Spleen (tissue), 11 donors: ENCODE data around the gene RHOBTB1. TPM values are rescaled to one million over a fixed set of nuclear protein-coding genes. Genes with fewer than 3 reads are reported as not detected.

Experiments
- DNase-seq: peaks from one replicate; pipeline ENCODE4 v3.0.0-alpha.2; 2020
- H3K27ac ChIP-seq, 8 donors: fragments of 200-600 bp; sonication (generic) in 7 of 8; 1 replicate in 4 of 8; 2 replicates in 4 of 8; pipeline versions ENCODE4 v1.5.0 to v1.8.0; 2016 to 2021; ENCODE audit warnings: inconsistent platforms in 4 of 8, mild to moderate bottlenecking in 4 of 8, moderate library complexity in 1 of 8
- H3K27me3 ChIP-seq, 7 donors: fragments of 200-600 bp; sonication (generic) in 6 of 7; replicated peaks in 1 of 7; 1 replicate in 4 of 7; 2 replicates in 3 of 7; pipeline versions ENCODE4 v1.5.0 to v1.8.0; 2016 to 2021; ENCODE audit warnings: inconsistent platforms in 3 of 7, mild to moderate bottlenecking in 1 of 7
- H3K36me3 ChIP-seq, 6 donors: fragments of 200-600 bp; sonication (generic) in 5 of 6; 1 replicate in 4 of 6; 2 replicates in 2 of 6; pipeline versions ENCODE4 v1.5.0 to v1.8.0; 2016 to 2021; ENCODE audit warnings: inconsistent platforms in 2 of 6
- H3K4me1 ChIP-seq, 6 donors: fragments of 200-600 bp; sonication (generic) in 5 of 6; 1 replicate in 3 of 6; 2 replicates in 3 of 6; pipeline versions ENCODE4 v1.5.0 to v1.8.0; 2016 to 2021; ENCODE audit warnings: inconsistent platforms in 3 of 6
- H3K4me3 ChIP-seq, 8 donors: fragments of 200-600 bp; sonication (generic) in 7 of 8; 1 replicate in 4 of 8; 2 replicates in 4 of 8; pipeline versions ENCODE4 v1.5.0 to v1.8.0; 2016 to 2021; ENCODE audit warnings: inconsistent platforms in 4 of 8, mild to moderate bottlenecking in 4 of 8, moderate library complexity in 2 of 8
- H3K9me3 ChIP-seq, 8 donors: fragments of 200-600 bp; sonication (generic) in 7 of 8; 1 replicate in 4 of 8; 2 replicates in 4 of 8; pipeline versions ENCODE4 v1.5.0 to v1.8.0; 2016 to 2021; ENCODE audit warnings: inconsistent platforms in 4 of 8
- POLR2A ChIP-seq, 3 donors: fragments of 450-650 bp; IDR thresholded peaks; one replicate each; pipeline ENCODE4 v1.5.1; 2017; ENCODE audit warnings: antibody characterized with exemption in 3 of 3, mild to moderate bottlenecking in 1 of 3
- POLR2AphosphoS5 ChIP-seq, 3 donors: sonication (generic); formaldehyde crosslinking; IDR thresholded peaks; one replicate each; pipeline ENCODE4 v1.5.1; 2017; ENCODE audit warnings: antibody characterized with exemption in 3 of 3
- WGBS, 5 donors: extraction: QIAGEN DNeasy Blood & Tissue Kit in 3 of 5; methylation state at CpG; one replicate each; pipeline versions ENCODE4 v1.1.5 to v1.1.7; 2013 to 2018; 5-methylcytosine and 5-hydroxymethylcytosine counted together
- intact Hi-C: fragments of 100-400 bp; cut with DNase I; formaldehyde crosslinking; loops from one replicate; pipeline ENCODE4 v1.15.0; 2023; ENCODE audit warnings: low total_unique reads
- polyA plus RNA-seq, 3 donors: library from polyadenylated mRNA; stranded (reverse); fragments of 200-250 nt; gene quantifications; one replicate each; pipeline ENCODE4 v1.2.1, GENCODE V29; 2013
- total RNA-seq, 7 donors: library from RNA; depleted of rRNA in 3 of 7; stranded (reverse); fragments of >200 nt in 3 of 7; fragmentation: NEBNext Ultra II Directional in 4 of 7; extraction: Animal tissue kit (Norgen Biotek cat#: 25700) in 4 of 7; gene quantifications; one replicate each; pipeline versions ENCODE4 v1.1.0 to v1.2.1, GENCODE V29; 2016 to 2021
- TF ChIP-seq, protein P1 (sequence below), 11 experiments: fragments of 200-600 bp in 7 of 11; fragments of 450-650 bp in 4 of 11; sonication (generic) in 4 of 11; IDR thresholded peaks in 8 of 11; conservative IDR thresholded peaks in 3 of 11; 1 replicate in 7 of 11; 2 replicates in 4 of 11; pipeline versions ENCODE4 v1.4.0 to v1.8.0; 2016 to 2021; ENCODE audit warnings: antibody characterized with exemption in 11 of 11, inconsistent platforms in 4 of 11, mild to moderate bottlenecking in 1 of 11
- donor health status: healthy with polysubstance abuse.
- donor health status: DM: no; HTN: no; CAD: no; lungs with moderate emphysema.
- donor health status: DM: no; HTN: no; CAD: no.
- donor health status: Bipolar disorder and iron deficiency.
- donor health status: healthy.
- donor health status: DM: no; HTN: no; CAD: no.
- donor health status: DM: yes; HTN: yes; CAD: no.

The RHOBTB1 gene
- total and polyA plus RNA-seq, 10 donors = 4.9 to 49.2 (median 20.6) TPM

DNA sequence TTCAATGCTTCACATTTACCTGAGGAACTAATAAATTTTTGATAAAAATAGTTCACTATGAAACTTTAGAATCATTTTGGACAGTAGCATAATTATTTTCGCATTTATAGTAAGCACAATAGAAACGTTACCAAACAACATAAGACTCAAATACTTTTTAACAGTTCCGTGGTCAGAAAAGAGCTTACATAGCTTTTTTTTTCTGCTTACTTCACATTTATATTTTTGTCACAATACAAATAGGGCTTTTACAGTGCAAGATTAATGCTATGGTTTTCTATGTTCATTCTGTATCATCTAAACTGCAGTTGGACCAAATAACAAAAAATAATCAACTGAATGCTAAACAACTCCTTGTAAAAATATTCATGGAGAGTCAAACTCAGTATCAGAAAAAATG lies 26.5 kb upstream of the RHOBTB1 start:
- Histone ChIP-seq H3K27me3 (no peaks in the 10 kb centered on the region), H3K9me3 (no peaks in the 10 kb centered on the region), H3K4me1 (no peaks in the 10 kb centered on the region), H3K4me3 (no peak overlapping the region), H3K36me3 (no peaks in the 10 kb centered on the region), H3K27ac (no peak overlapping the region)
- WGBS, 5 donors = 76 to 88% (median 85%) methylated on average over 3 of the region's 3 CpGs
- no peak for DNase-seq
- TF ChIP-seq POLR2AphosphoS5 (IDR thresholded peaks at IDR 0.05) = no peak
- TF ChIP-seq POLR2A (IDR thresholded peaks at IDR 0.05) = no peak
- TF ChIP-seq, protein P1, sequence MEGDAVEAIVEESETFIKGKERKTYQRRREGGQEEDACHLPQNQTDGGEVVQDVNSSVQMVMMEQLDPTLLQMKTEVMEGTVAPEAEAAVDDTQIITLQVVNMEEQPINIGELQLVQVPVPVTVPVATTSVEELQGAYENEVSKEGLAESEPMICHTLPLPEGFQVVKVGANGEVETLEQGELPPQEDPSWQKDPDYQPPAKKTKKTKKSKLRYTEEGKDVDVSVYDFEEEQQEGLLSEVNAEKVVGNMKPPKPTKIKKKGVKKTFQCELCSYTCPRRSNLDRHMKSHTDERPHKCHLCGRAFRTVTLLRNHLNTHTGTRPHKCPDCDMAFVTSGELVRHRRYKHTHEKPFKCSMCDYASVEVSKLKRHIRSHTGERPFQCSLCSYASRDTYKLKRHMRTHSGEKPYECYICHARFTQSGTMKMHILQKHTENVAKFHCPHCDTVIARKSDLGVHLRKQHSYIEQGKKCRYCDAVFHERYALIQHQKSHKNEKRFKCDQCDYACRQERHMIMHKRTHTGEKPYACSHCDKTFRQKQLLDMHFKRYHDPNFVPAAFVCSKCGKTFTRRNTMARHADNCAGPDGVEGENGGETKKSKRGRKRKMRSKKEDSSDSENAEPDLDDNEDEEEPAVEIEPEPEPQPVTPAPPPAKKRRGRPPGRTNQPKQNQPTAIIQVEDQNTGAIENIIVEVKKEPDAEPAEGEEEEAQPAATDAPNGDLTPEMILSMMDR (IDR thresholded peaks at IDR 0.05 in 8 of 11, conservative IDR thresholded peaks at IDR 0.05 in 3 of 11) = no peak
- intact Hi-C loops = no loop called here

DNA sequence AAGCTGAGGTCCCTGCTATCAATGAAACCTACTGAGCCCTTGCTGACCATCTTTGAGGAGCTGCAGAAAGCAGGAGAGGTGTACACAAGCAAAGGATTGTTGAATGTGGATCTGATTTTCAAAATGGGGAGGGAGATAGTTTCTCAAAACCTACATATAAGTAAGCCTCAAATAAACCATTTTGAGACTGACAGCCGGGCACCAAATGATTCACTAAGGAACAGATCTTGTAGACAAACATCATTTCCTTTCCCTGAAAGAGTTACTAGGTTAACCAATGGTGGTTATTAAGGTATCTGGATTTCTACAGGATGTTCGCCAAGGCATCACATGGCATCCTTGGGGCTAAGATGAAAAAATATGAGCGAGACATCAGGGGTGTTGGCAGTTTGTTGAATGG lies 24.5 kb upstream of the RHOBTB1 start:
- Histone ChIP-seq H3K27me3 (no peaks in the 10 kb centered on the region), H3K4me1 (peaks cover 5 to 18% (median 9%) of the 10 kb centered on the region in 6 donors), H3K4me3 (no peak overlapping the region), H3K9me3 (no peaks in the 10 kb centered on the region), H3K36me3 (no peaks in the 10 kb centered on the region), H3K27ac (no peak overlapping the region)
- WGBS, 5 donors = 90 to 94% (median 92%) methylated on average over 3 of the region's 3 CpGs
- TF ChIP-seq POLR2AphosphoS5 (IDR thresholded peaks at IDR 0.05) (no peak), POLR2A (IDR thresholded peaks at IDR 0.05) (no peak)
- TF ChIP-seq, protein P1 (IDR thresholded peaks at IDR 0.05 in 8 of 11, conservative IDR thresholded peaks at IDR 0.05 in 3 of 11) = no peak
- DNase-seq = no peak
- intact Hi-C loops = loop anchor here (10.0 kb wide), 1 partner anchor 84 kb away; no protein-coding TSS in a partner anchor

DNA sequence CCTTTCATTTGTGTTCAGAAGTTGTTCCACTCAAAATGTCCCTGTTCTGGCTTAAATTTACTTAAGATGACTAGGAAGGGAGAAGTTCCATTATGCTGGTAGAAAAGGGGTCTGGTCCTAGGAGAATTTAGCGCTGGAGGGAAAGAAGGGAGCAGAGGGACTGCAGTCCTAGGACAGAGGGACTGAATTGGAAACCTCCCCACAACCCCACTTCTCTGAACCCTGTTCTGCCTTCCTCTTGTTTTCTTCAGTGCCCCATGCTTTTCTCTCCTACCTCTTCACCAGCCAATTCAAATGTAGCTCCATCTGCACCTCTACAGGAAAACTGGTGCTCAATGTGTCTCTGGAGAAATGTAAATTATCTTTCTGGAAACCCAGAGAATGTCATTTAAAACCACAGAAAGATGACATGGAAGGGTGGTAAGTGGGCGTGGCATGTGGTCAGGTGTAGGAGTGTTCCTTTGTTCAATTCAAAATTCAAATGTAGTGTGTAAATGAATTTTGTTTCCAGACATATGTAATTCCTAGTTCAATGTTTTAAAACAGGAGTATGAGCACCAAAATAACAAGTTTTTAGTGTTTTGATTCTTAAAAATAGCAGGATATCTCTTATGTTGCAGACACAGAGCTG lies 24.0 kb upstream of the RHOBTB1 start:
- Histone ChIP-seq H3K9me3 (no peaks in the 10 kb centered on the region), H3K27ac (no peak overlapping the region), H3K4me1 (peaks cover 5 to 22% (median 14%) of the 10 kb centered on the region in 6 donors), H3K27me3 (no peaks in the 10 kb centered on the region), H3K36me3 (no peaks in the 10 kb centered on the region), H3K4me3 (no peak overlapping the region)
- no peak for DNase-seq
- intact Hi-C loops = loop anchor here (10.0 kb wide), 1 partner anchor 83 kb away; no protein-coding TSS in a partner anchor
- TF ChIP-seq POLR2AphosphoS5 (IDR thresholded peaks at IDR 0.05) (no peak), POLR2A (IDR thresholded peaks at IDR 0.05) (no peak)
- TF ChIP-seq, protein P1 (IDR thresholded peaks at IDR 0.05 in 8 of 11, conservative IDR thresholded peaks at IDR 0.05 in 3 of 11) = no peak
- 72 to 87% (median 82%) methylated on average over 2 of the region's 2 CpGs for WGBS, 5 donors

DNA sequence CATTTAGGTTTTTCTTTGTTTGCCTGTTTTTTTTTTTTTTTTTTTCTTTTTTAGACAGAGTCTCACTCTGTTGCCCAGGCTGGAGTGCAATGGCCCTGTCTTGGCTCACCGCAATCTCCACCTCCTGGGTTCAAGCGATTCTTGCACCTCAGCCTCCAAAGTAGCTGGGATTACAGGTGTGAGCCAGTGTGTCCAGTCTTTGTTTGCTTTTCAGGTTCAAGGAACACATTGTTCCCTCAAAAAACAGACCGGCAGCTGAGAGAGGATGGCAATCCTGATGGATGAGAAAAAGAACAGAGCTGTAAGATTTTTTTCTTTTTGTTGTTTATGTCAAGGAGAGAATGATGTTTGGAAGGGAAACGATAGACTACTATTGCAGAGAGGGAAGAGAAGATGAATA lies 23.3 kb upstream of the RHOBTB1 start:
- 89 to 96% (median 92%) methylated on average over 4 of the region's 4 CpGs for WGBS, 5 donors
- no peaks in the 10 kb centered on the region for H3K9me3 ChIP-seq
- no peak for DNase-seq
- no peak overlapping the region for H3K4me3 ChIP-seq
- no peaks in the 10 kb centered on the region for H3K27me3 ChIP-seq
- H3K36me3 ChIP-seq = no peaks in the 10 kb centered on the region
- peaks cover 5 to 22% (median 14%) of the 10 kb centered on the region in 6 donors for H3K4me1 ChIP-seq
- no peak overlapping the region for H3K27ac ChIP-seq
- intact Hi-C loops = loop anchor here (10.0 kb wide), 1 partner anchor 82 kb away; no protein-coding TSS in a partner anchor
- TF ChIP-seq, protein P1 (IDR thresholded peaks at IDR 0.05 in 8 of 11, conservative IDR thresholded peaks at IDR 0.05 in 3 of 11) = no peak
- TF ChIP-seq POLR2A (IDR thresholded peaks at IDR 0.05) = no peak
- no peak for TF ChIP-seq POLR2AphosphoS5 (IDR thresholded peaks at IDR 0.05)
